Epithelial cell of esophagus (primary cell): ENCODE data around the gene LYG2.
"Not testable (repeated sequence)": the region's sequence is repeated elsewhere in the genome, so short reads cannot be mapped to it uniquely, and the experiment has no call there.

Experiments used
- DNase-seq: peaks from one replicate; pipeline ENCODE4 v3.0.0; 2010; ENCODE audit warnings: low read depth
- H3K4me3 ChIP-seq: 2 replicates; pipeline ENCODE4 v1.5.1; 2011; ENCODE audit warnings: mild to moderate bottlenecking, low read length, control low read depth
- CTCF ChIP-seq: IDR thresholded peaks from 2 replicates; pipeline ENCODE4 v1.5.1; 2011; ENCODE audit warnings: low read depth, mild to moderate bottlenecking, low read length, control low read depth, inconsistent platforms; ENCODE audit not compliant: insufficient read depth; ENCODE audit errors: missing control alignments

The LYG2 gene

GRCh38 chr2:99240431-99240830 lies 15.0 kb downstream of the LYG2 start:
- TF ChIP-seq CTCF, result no peak
- DNase-seq, result no peak
- H3K4me3 ChIP-seq, result no peak overlapping the region

GRCh38 chr2:99238599-99238998 lies 16.9 kb downstream of the LYG2 start:
- no peak for TF ChIP-seq CTCF
- no peak for DNase-seq
- H3K4me3 ChIP-seq, result no peak overlapping the region

DNA sequence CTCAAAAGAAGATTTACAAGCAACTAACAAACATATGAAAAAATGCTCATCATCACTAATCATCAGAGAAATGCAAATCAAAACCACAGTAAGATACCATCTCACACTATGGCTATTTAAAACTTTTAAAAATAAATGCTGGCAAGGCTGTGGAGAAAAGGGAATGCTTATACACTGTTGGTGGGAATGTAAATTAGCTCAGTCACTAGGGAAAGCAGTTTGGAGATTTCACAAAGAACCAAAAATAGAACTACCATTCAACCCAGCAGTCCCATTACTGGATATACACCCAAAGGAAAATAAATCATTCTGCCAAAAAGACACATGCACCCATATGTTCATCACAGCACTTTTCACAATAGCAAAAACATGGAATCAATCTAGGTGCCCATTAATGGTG lies 22.3 kb downstream of the LYG2 start:
- not testable (repeated sequence) for H3K4me3 ChIP-seq, DNase-seq

DNA sequence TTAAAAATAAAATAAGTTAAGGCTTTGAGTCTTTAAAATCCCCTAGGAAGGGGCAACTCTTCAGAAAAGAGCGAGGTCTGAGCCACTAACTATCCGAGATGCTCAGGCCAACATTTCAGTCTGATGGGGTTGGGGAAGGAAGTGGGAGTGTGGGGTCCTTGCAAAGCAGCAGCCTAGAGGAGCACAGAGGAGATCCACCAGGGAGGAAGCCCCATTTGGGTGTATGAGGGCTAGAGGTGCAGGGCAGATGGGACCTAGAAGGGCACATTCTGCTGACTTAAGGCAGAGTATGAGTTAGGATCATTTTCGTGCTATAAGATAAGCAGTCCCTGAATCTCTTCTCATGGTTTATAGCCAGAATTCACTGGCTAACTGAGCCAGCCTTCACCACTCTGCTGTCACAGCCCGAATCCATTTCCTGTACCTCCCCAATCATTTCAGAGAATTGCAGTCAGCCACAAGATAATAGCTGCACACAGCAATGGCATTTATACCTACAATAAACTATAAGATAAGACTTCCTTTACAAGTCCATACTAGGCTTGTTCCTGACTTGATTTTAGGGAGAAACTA lies 37.5 kb downstream of the LYG2 start:
- no peak for TF ChIP-seq CTCF
- no peak for DNase-seq
- no peak overlapping the region for H3K4me3 ChIP-seq

DNA sequence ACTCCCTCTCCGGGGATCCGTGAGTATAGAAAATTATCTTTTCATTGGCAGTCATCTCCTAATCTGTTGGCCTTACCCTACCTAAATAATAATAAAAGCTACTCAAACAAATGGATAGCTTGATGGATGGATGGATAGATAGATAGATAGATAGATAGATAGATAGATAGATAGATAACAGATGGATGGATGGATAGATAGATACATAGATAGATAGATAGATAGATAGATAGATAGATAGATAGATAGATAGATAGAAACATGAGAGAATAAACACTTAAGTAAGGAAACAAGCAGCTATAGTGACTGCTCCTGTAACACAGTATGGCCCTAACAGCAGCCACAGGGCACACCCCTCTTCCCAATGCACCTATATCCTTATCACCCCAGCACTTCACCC lies 39.4 kb downstream of the LYG2 start:
- DNase-seq, result no peak
- no peak overlapping the region for H3K4me3 ChIP-seq
- TF ChIP-seq CTCF, result no peak

- DNase-seq, result peak; percentile 31
- TF ChIP-seq CTCF, result no peak
- H3K4me3 ChIP-seq, result no peak overlapping the region
Observed at GRCh38 chr2:99205491-99205890, 50.0 kb downstream of the LYG2 start.

DNA sequence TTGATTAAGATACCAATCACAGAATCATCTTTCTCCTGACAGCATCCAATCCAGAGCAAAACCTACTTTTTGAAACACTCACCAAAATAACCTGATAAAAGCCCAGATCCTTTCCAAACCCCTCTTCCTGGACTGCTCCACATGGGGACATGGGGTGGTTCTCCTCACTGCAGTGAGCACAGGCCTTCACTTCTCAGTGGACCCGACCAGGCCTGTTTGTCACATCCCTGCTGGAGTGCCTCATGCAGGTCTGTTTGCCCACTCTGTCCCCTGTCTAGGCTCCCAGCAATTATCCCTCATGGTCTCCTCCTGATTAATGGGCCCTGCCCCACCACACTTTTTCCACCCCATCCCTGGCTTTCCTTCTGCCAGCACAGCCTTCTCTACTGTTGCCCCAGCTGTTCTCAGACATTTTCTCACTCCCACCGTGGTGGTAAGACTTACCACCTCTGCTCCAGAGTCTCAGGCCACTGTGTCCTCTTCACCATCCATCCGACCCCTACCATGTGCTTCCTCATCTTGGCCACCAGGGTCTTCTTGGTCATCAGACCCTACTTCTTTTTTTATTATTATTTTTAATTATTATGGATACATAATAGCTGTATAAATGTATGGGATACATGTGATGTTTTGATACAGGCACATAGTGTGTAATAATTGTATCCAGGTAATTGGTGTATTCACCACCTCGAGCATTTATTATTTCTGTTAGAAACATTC lies 53.3 kb downstream of the LYG2 start:
- no peak for DNase-seq
- H3K4me3 ChIP-seq, result no peak overlapping the region

More for the DNA sequence above, 53.3 kb downstream of the LYG2 start:
- TF ChIP-seq CTCF, result peak; percentile 20
